Natural killer cell (primary cell): Measurements from ENCODE around the gene CALCA. TPM values are rescaled to one million over a fixed set of nuclear protein-coding genes. Genes with fewer than 3 reads are reported as not detected.

Experiments used
- ATAC-seq, 3 donors: fragments of 150-1000 bp in 2 of 3; fragments of 200-7000 bp in 1 of 3; cut with Tn5 transposase; 1 replicate in 1 of 3; 2 replicates in 2 of 3; pipeline ENCODE4 v1.10.0; 2021; ENCODE audit warnings: mild to moderate bottlenecking in 2 of 3, moderate library complexity in 2 of 3
- DNase-seq, 2 donors: peaks; one replicate each; pipeline versions ENCODE4 v3.0.0 to v3.0.0-alpha.2; 2013 to 2021; ENCODE audit warnings: mixed read lengths in 1 of 2
- H3K27ac ChIP-seq: one replicate; pipeline ENCODE4 v1.5.1; 2013; ENCODE audit warnings: mild to moderate bottlenecking, low read length
- H3K27me3 ChIP-seq: one replicate; pipeline ENCODE4 v1.6.1; 2013; ENCODE audit warnings: low read length; ENCODE audit not compliant: control insufficient read depth, insufficient read depth
- H3K36me3 ChIP-seq: one replicate; pipeline ENCODE4 v1.6.1; 2013; ENCODE audit warnings: low read length; ENCODE audit not compliant: control insufficient read depth, insufficient read depth
- H3K4me1 ChIP-seq: one replicate; pipeline ENCODE4 v1.6.1; 2013; ENCODE audit warnings: low read length; ENCODE audit not compliant: control insufficient read depth, insufficient read depth
- H3K4me3 ChIP-seq: one replicate; pipeline ENCODE4 v1.5.1; 2013; ENCODE audit warnings: low read length
- H3K9me3 ChIP-seq: one replicate; pipeline ENCODE4 v1.6.1; 2013; ENCODE audit warnings: low read length; ENCODE audit not compliant: control insufficient read depth, insufficient read depth
- H3K27ac Mint-ChIP-seq, 2 donors: one replicate each; pipeline ENCODE4 v1.8.0; 2022; ENCODE audit warnings: mild to moderate bottlenecking in 2 of 2, mixed read lengths in 2 of 2, moderate library complexity in 1 of 2
- H3K27me3 Mint-ChIP-seq, 2 donors: one replicate each; pipeline ENCODE4 v1.8.0; 2022; ENCODE audit warnings: low read depth in 2 of 2, mixed read lengths in 2 of 2
- H3K36me3 Mint-ChIP-seq: one replicate; pipeline ENCODE4 v1.8.0; 2022; ENCODE audit warnings: mixed read lengths
- H3K4me1 Mint-ChIP-seq, 2 donors: one replicate each; pipeline ENCODE4 v1.8.0; 2022; ENCODE audit warnings: mixed read lengths in 2 of 2
- H3K4me3 Mint-ChIP-seq: one replicate; pipeline ENCODE4 v1.8.0; 2022; ENCODE audit warnings: mild to moderate bottlenecking, moderate library complexity, mixed read lengths
- H3K9me3 Mint-ChIP-seq, 2 donors: one replicate each; pipeline ENCODE4 v1.8.0; 2022; ENCODE audit warnings: mixed read lengths in 2 of 2
- WGBS: methylation state at CpG from one replicate; pipeline ENCODE4 v1.1.7; 2013; ENCODE audit warnings: missing lambda C conversion rate; ENCODE audit not compliant: insufficient coverage; 5-methylcytosine and 5-hydroxymethylcytosine counted together
- intact Hi-C: fragments of 100-400 bp; cut with micrococcal nuclease; formaldehyde crosslinking; loops from one replicate; pipeline ENCODE4 v1.14.2; 2022
- total RNA-seq, 4 donors: library from RNA; stranded (reverse); fragments of 120-200 nt in 1 of 4; gene quantifications; one replicate each; pipeline versions ENCODE4 v1.2.3 to v1.2.4, GENCODE V29; 2013 to 2022
- TF ChIP-seq, protein P1 (sequence below): fragments of 200-600 bp; IDR thresholded peaks from one replicate; pipeline ENCODE4 v1.8.0; 2022; ENCODE audit warnings: antibody characterized with exemption

The CALCA gene
- total RNA-seq, 3 donors from 2014 or later (not counting 1 experiment from before 2014, with no cell fraction given): not detected

DNA sequence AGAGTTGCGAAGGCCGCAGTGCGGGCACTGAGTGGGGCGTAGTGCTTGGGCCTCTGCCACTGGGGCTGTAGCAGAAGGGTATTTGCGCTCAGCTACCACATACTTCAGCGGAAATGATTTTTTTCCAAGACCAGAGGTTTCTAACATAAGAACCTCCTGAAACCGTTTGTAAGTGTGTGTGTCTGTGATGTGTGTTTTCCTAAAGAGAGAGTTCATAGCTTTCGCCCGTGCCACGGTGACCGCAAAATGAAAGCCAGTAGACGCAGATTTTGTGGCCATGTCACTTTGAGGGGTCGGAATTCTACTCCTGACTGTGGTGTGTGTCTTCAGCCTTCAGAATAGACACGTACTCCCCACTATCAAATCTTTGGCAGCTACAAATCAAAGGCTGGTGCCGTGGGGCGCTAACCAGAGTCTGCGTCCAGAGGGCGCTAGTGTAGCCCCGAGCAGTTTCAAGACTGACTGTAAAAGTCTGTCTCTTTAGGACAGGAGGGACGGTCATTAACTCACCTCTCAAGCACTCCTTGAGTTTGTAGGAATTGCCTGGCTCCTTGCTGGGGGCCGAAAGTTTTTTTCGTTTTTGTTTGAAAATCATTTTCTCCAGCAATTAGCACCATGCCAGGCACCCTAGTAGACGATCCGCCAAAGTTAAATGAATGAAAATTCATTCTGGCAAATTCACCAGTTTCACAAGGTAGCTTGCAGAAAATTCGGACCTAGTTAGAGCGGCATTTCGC lies 2.5 kb upstream of the CALCA start:
- peaks cover 72 to 94% of the 10 kb centered on the region in 2 donors for H3K27me3 Mint-ChIP-seq
- no peak overlapping the region for H3K4me3 ChIP-seq
- H3K27ac Mint-ChIP-seq: no peak overlapping the region

DNA sequence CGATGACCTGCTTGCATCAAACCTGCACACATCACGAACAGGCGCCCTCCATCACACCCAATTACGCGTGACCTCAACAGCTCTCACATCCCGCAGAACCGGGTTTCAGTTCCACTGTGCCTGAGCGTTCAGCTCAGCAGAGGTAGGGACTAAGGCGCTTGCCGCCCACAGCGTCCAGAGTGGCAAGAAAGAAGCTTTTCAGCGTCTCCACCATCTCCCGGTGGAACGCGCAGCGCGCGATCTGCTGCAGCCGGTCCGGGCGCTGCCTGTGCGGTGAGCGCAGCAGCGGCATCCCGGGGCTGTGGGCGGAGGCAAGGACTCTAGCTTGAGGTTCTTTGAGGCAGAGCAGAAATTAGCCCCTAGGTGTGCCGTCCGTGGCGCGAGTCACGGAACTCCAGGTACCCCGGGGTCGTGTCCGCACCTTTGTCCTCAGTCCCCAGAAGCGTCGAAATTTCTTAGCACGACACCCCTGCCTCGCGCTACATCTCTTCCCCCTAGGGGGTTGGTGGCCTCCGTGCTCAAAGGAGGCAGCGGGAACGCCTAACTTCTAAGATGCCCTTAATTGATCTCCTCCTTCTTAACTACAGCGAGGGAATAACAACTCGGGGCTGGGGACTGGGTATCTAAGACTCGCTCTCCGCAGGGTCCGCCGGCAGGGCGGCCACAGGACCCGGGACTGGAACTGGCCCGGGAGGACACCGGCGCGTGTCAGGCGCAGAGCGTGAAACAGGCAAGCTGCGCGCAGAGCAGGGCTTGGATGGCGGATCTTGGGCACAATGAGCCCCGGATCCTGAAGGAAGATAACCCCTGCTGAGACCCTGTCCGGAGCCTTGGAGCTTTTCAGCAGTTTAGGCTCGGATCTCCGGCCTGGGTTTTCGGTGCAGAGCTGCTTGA lies 1.7 kb upstream of the CALCA start:
- DNase-seq (peak in 1 of 2 donors; percentile 45), ATAC-seq (peak in 2 of 3 donors; percentile 18 to 40)
- Histone ChIP-seq H3K27me3 (peaks cover 39% of the 10 kb centered on the region), H3K27ac (no peak overlapping the region), H3K4me3 (no peak overlapping the region), H3K9me3 (no peaks in the 10 kb centered on the region), H3K4me1 (peaks cover 23% of the 10 kb centered on the region), H3K36me3 (no peaks in the 10 kb centered on the region)
- H3K9me3 Mint-ChIP-seq: no peaks in the 10 kb centered on the region
- peaks cover 73 to 94% of the 10 kb centered on the region in 2 donors for H3K27me3 Mint-ChIP-seq
- no peak overlapping the region for H3K27ac Mint-ChIP-seq
- TF ChIP-seq, protein P1, sequence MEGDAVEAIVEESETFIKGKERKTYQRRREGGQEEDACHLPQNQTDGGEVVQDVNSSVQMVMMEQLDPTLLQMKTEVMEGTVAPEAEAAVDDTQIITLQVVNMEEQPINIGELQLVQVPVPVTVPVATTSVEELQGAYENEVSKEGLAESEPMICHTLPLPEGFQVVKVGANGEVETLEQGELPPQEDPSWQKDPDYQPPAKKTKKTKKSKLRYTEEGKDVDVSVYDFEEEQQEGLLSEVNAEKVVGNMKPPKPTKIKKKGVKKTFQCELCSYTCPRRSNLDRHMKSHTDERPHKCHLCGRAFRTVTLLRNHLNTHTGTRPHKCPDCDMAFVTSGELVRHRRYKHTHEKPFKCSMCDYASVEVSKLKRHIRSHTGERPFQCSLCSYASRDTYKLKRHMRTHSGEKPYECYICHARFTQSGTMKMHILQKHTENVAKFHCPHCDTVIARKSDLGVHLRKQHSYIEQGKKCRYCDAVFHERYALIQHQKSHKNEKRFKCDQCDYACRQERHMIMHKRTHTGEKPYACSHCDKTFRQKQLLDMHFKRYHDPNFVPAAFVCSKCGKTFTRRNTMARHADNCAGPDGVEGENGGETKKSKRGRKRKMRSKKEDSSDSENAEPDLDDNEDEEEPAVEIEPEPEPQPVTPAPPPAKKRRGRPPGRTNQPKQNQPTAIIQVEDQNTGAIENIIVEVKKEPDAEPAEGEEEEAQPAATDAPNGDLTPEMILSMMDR: no peak
- peaks cover 17 to 32% of the 10 kb centered on the region in 2 donors for H3K4me1 Mint-ChIP-seq
- H3K4me3 Mint-ChIP-seq: peak overlapping the region; percentile 25
- no peaks in the 10 kb centered on the region for H3K36me3 Mint-ChIP-seq
- intact Hi-C loops: no loop called here
- WGBS: 3% methylated on average over 64 of the region's 64 CpGs

More for the DNA sequence above, 2.5 kb upstream of the CALCA start:
- Histone ChIP-seq H3K27ac (no peak overlapping the region), H3K4me1 (peaks cover 23% of the 10 kb centered on the region), H3K27me3 (peaks cover 39% of the 10 kb centered on the region), H3K9me3 (no peaks in the 10 kb centered on the region), H3K36me3 (no peaks in the 10 kb centered on the region)
- 3% methylated on average over 27 of the region's 27 CpGs for WGBS
- DNase-seq (peak in 1 of 2 donors; percentile 74), ATAC-seq (peak; percentile 64 to 70 (median 68))
- intact Hi-C loops: no loop called here
- TF ChIP-seq, protein P1: peak; percentile 45
- H3K36me3 Mint-ChIP-seq: no peaks in the 10 kb centered on the region
- no peaks in the 10 kb centered on the region for H3K9me3 Mint-ChIP-seq
- H3K4me3 Mint-ChIP-seq: peak overlapping the region; percentile 21
- peaks cover 17 to 32% of the 10 kb centered on the region in 2 donors for H3K4me1 Mint-ChIP-seq

DNA sequence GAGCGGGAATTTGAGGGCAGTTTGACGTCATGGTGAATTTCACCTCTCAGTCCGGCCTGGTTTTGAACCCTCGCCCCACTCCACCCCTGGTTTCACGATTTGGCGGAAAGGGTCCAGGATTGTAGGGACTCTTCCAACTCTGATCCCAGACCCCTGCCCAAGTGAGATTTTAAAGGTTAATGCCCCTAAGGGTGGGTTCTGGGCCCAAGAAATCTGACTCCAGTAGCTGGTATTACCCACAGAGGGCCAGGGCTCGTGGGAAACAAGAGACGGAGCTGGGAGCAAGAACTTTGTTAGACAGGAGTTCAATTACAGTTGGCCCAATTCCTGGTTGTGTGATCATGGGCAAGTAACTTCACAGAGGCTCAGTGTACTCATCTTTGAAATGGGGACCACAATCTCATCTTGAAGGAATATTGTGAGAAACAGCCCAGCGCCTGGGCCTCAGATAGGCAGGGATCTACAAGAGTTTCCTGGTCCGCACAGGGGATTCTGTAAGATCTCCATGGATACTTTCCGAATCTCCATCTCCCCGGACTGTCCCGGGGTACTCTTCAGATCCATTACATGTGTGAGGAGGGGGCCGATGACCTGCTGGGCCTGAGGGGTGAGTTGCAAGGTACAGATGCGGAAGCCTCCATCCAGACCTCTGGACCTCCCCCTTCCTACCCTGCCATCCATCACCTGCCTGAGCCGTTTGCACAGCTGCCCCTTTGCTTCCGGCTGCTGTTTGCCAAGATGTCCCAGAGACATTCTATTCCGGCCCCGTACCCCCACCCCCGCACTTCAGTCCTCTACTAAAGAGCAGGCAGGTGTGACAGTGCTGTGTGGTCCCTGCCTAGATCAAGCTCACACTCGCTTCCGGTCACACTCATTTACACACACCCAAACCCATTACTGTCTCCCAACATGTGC lies 687 bp upstream of the CALCA start:
- Mint-ChIP-seq H3K4me1 (peaks cover 17 to 32% of the 10 kb centered on the region in 2 donors), H3K36me3 (no peaks in the 10 kb centered on the region), H3K4me3 (peak overlapping the region; percentile 25), H3K27me3 (peaks cover 75 to 94% of the 10 kb centered on the region in 2 donors), H3K27ac (no peak overlapping the region), H3K9me3 (no peaks in the 10 kb centered on the region)
- Histone ChIP-seq H3K27ac (no peak overlapping the region), H3K4me1 (peaks cover 23% of the 10 kb centered on the region), H3K27me3 (peaks cover 39% of the 10 kb centered on the region), H3K9me3 (no peaks in the 10 kb centered on the region), H3K4me3 (no peak overlapping the region), H3K36me3 (no peaks in the 10 kb centered on the region)
- peak in 1 of 3 donors; percentile 7 for ATAC-seq
- TF ChIP-seq, protein P1: no peak
- WGBS: 25% methylated on average over 20 of the region's 22 CpGs
- intact Hi-C loops: no loop called here
- DNase-seq: no peak
